B cell (primary cell): ENCODE results near the gene FA2H.

Experiments used
- CTCF ChIP-seq: fragments of 200-600 bp; IDR thresholded peaks from one replicate; pipeline ENCODE4 v1.8.0; 2022; ENCODE audit warnings: antibody characterized with exemption, mild to moderate bottlenecking
- EZH2 ChIP-seq: IDR thresholded peaks from 2 replicates; pipeline ENCODE4 v1.6.1; 2012; ENCODE audit warnings: borderline replicate concordance, low read depth, mild to moderate bottlenecking, moderate library complexity, low read length; ENCODE audit not compliant: insufficient read depth, poor library complexity, severe bottlenecking

- no peak for TF ChIP-seq EZH2
- no peak for TF ChIP-seq CTCF
Measured at GRCh38 chr16:74795104-74795503, 20.5 kb upstream of the FA2H start.
